NCI-H1930 (cell line): Measurements from ENCODE around the gene FANCB.

Experiments
- DNase-seq, 2 experiments: peaks; one replicate each; lab custom pipeline; 2025; lab: John Stamatoyannopoulos, UW

Gene FANCB

GRCh38 chrX:14872851-14873675 lies at the start of gene FANCB, which contains the start of gene MOSPD2:
FANCB (minus strand) TSS chrX:14873069; CDS start chrX:14865510, 7,559 bp downstream.
MOSPD2 (plus strand) TSS chrX:14873421; CDS start chrX:14873529, 108 bp downstream.
- DNase-seq = peak; percentile 93

- no peak for DNase-seq
Measured at GRCh38 chrX:14922437-14922836, 49.6 kb upstream of the FANCB start.

GRCh38 chrX:14920196-14920595 lies 47.3 kb upstream of the FANCB start:
- DNase-seq = no peak

- no peak for DNase-seq
Measured at GRCh38 chrX:14919407-14919806, 46.5 kb upstream of the FANCB start.

- no peak for DNase-seq
Measured at GRCh38 chrX:14916017-14916674, 43.3 kb upstream of the FANCB start.

GRCh38 chrX:14915596-14915995 lies 42.7 kb upstream of the FANCB start:
- no peak for DNase-seq

- DNase-seq = no peak
Measured at GRCh38 chrX:14913241-14913640, 40.4 kb upstream of the FANCB start.

GRCh38 chrX:14903891-14904290 lies 31.0 kb upstream of the FANCB start:
- no peak for DNase-seq

GRCh38 chrX:14902537-14902936 lies 29.7 kb upstream of the FANCB start:
- no peak for DNase-seq

- DNase-seq = no peak
Measured at GRCh38 chrX:14899607-14900006, 26.7 kb upstream of the FANCB start.

GRCh38 chrX:14897042-14897441 lies 24.2 kb upstream of the FANCB start:
- DNase-seq = no peak

- no peak for DNase-seq
Measured at GRCh38 chrX:14896273-14896672, 23.4 kb upstream of the FANCB start.

- no peak for DNase-seq
Measured at GRCh38 chrX:14886252-14886651, 13.4 kb upstream of the FANCB start.

GRCh38 chrX:14884714-14885113 lies 11.8 kb upstream of the FANCB start:
- DNase-seq = no peak

GRCh38 chrX:14883826-14884225 lies 11.0 kb upstream of the FANCB start:
- no peak for DNase-seq

- no peak for DNase-seq
Measured at GRCh38 chrX:14875624-14876023, 2.8 kb upstream of the FANCB start.

GRCh38 chrX:14873676-14874049 lies 794 bp upstream of the FANCB start:
- no peak for DNase-seq

GRCh38 chrX:14872355-14872754 lies 514 bp downstream of the FANCB start:
- DNase-seq = no peak

GRCh38 chrX:14871767-14872166 lies 1.1 kb downstream of the FANCB start:
- no peak for DNase-seq

- no peak for DNase-seq
Measured at GRCh38 chrX:14865201-14865600, 7.7 kb downstream of the FANCB start.

GRCh38 chrX:14864631-14865030 lies 8.2 kb downstream of the FANCB start:
- no peak for DNase-seq

GRCh38 chrX:14851526-14851925 lies 21.3 kb downstream of the FANCB start:
- no peak for DNase-seq

- DNase-seq = no peak
Measured at GRCh38 chrX:14843666-14844065, 29.2 kb downstream of the FANCB start.
